ENCODE data around the gene DIAPH1.

DNA sequence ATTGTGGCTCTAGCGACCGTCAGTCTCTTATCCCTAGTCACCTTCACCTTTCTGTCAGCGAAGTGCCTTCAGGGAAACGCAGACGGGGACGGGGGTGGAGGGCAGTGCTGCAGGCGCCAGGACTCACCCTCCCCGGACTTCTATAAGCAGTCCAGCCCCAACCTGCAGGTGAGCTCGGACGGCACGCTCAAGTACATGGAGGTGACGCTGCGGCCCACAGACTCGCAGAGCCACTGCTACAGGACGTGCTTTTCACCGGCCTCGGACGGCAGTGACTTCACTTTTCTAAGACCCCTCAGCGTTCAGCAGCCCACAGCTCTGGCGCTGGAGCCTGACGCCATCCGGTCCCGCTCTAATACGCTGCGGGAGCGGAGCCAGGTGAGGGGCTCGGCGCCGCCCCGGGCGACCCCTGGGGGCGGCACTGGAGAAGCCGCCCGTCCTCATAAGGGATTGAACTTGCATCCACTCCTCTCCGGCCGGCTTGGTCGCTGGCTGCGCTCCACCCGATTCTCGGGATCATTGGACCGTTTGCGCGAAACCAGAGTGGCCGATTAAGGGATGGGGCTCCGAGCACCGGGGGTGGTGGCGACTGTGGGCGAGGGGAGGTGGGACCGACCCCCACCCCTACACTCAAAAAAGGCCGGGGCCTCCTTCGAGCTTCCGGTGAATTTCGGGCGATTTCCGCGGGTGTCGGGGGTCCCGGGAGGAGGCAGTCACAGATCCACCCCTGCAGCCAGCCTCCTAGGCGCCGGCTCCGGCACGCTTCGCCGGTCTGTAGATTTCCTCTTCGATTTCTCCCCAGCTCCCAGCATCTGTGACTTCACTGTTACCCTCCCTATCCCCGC, 127.3 kb downstream of the DIAPH1 start:
- no peak for TF ChIP-seq POLR2A (IDR thresholded peaks at IDR 0.05)
- TF ChIP-seq, protein P1, sequence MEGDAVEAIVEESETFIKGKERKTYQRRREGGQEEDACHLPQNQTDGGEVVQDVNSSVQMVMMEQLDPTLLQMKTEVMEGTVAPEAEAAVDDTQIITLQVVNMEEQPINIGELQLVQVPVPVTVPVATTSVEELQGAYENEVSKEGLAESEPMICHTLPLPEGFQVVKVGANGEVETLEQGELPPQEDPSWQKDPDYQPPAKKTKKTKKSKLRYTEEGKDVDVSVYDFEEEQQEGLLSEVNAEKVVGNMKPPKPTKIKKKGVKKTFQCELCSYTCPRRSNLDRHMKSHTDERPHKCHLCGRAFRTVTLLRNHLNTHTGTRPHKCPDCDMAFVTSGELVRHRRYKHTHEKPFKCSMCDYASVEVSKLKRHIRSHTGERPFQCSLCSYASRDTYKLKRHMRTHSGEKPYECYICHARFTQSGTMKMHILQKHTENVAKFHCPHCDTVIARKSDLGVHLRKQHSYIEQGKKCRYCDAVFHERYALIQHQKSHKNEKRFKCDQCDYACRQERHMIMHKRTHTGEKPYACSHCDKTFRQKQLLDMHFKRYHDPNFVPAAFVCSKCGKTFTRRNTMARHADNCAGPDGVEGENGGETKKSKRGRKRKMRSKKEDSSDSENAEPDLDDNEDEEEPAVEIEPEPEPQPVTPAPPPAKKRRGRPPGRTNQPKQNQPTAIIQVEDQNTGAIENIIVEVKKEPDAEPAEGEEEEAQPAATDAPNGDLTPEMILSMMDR (IDR thresholded peaks at IDR 0.05) = no peak
